HG03103 (cell line): ENCODE data around the gene TBC1D17.

ENCODE experiments used
- ATAC-seq: cut with Tn5 transposase; IDR thresholded peaks from one replicate; pipeline ENCODE4 v1.9.1; 2021; ENCODE audit warnings: low read depth; ENCODE audit not compliant: unreplicated experiment

The TBC1D17 gene

DNA sequence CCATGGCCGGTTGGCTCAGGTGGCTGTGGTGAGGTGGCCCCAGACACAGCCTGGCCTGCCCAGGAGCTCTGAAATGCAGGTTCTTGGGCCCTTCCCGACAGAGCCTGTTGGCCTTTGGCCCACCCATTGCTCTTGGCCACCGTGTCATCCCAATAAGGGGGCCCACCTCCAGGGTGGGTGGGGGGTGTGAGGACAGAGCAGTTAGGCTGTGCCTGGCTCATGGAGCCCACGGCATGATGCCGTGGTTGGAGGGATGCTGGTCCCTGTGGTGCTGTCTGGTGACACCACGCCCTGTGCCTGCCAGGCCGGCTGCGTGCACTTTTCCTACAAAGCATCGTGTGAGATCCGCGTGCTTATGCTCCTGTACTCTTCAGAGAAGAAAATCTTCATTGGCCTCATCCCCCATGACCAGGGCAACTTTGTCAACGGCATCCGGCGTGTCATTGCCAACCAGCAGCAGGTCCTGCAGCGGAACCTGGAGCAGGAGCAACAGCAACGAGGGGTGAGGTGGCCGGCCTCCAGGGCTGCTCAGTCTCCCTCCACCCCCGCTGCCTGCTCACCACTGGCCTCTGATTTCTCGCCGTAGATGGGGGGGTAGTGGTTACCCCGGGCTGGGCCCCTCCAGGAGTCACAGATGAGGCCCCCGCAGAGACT, 17.7 kb upstream of the TBC1D17 start:
- ATAC-seq, result no peak

- ATAC-seq, result no peak
Measured at GRCh38 chr19:49860336-49861102, 17.0 kb upstream of the TBC1D17 start.

DNA sequence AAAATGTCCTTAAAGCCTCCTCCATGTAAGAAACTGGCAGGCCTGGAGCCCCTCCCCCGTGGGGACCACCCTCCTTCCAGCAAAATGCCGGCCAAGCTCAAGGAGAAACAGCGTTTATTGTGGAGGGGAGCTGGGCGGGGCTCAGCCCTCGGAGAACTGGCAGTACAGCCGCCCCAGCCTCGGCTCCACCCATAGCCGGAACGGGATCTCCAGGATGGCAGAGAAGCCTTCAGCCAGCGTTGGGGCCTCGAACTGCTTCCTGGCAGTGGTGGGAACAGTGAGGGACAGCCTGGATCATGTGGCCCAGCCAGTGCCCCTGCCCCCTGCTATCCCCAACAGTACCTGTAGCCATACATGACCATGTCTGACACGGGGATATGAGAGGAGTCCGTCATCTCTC, 16.4 kb upstream of the TBC1D17 start:
- no peak for ATAC-seq

- no peak for ATAC-seq
Measured at GRCh38 chr19:49861541-49862378, 15.7 kb upstream of the TBC1D17 start.

DNA sequence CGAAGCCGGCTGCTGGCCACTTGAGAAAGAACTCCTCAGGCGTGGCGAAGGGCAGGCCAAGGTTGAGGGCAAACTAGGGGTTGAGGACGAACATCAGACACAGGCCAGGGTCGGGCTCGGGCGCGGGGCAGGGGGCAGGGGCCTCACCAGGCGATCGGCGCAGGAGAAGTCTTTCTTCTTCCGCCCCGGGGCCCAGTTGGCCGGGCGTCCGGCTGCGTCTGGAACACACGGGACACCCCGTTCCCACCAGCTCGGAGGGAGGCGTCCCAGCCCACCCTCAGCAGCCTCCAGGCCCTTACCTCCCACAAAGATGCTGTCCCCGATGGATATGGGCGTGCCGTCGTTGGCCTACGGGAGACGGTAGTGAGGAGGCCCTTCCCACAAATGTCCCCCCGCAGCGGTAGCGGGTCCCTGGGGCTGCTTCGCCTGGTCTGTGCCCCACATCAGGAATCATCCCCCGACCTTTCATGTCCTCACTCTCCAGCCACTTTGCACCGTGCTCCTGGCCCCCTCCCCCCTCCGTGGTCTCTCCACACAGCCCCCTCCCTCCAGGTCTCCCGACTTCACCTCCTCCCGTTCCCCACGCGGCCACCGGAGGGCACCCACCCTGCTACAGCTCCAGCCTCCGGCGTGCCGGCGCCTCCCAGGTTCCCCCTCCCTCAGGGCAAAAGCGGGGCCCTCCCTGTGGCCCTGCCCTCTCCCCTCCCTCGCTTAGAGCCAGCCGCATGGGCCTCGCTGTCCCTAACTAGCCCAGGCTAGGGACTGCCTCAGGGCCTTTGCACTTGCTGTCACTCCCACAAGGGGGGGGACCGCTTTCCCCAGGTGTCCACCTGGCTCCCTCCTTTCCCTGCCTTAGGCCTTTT, 14.9 kb upstream of the TBC1D17 start:
- no peak for ATAC-seq

DNA sequence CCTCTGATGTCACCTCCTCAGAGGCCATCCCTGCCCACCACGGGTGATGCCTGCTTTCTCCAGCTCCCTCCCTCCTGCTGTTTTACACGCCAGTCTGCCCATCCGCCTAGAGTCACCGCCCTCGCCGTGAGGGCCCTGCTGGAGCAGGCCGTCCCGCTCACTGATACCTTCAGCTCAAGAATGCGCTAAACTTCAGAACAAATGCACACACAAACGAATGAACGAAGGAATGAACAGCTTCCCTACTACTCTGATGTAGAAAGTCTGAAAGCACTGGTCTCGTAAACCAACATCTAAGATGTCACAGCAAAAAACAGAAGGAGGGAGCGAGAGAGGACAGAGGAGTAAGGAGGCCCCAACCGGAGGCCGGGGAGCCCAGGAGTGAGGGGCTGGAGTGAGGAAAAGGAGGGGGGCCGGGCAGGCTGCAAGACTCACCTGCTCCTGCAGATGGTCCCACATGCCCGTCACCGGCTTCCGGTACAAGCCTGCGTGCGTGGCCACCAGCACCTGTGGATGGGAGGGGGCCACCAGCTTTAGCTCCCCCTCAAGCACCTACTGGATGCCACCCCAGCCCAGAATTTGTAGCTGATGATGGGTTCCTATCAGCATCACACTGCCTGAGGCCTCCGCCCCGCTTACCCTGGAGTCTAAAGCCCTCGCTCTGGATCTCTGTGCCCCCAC, 14.1 kb upstream of the TBC1D17 start:
- no peak for ATAC-seq

DNA sequence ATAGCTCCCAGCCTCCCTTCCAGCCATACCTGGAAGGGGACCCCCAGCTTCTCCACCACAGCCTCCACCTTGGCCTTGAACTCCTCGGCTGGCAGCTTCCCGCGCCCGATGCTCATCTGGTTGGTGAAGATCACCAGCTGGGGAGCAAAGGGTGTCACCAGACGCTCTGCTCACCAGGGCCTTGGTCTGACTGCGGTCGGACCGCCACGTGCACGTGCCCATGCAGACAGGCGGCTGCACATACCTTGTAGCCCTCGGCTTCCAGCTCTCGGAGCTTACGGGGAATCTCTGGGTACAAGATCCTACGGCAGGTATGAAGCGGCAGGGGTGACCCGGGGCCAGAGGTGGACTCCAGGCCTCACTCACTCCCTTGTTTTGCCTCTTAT, 13.6 kb upstream of the TBC1D17 start:
- no peak for ATAC-seq

- no peak for ATAC-seq
Measured at GRCh38 chr19:49864890-49865289, 12.6 kb upstream of the TBC1D17 start.

- ATAC-seq, result no peak
Measured at GRCh38 chr19:49866933-49867782, 10.3 kb upstream of the TBC1D17 start, which contains the start of gene PNKP. Gene PNKP (minus strand): TSS chr19:49867576. CDS start chr19:49867204, 372 bp downstream.

GRCh38 chr19:49869009-49869483, 8.5 kb upstream of the TBC1D17 start:
- peak; percentile 1 for ATAC-seq

GRCh38 chr19:49869484-49870308, 7.8 kb upstream of the TBC1D17 start:
- ATAC-seq, result peak; percentile 49

GRCh38 chr19:49870309-49870901, 7.1 kb upstream of the TBC1D17 start:
- no peak for ATAC-seq

- ATAC-seq, result no peak
Measured at GRCh38 chr19:49871349-49871985, 6.0 kb upstream of the TBC1D17 start.

- no peak for ATAC-seq
Measured at GRCh38 chr19:49872245-49873128, 5.0 kb upstream of the TBC1D17 start.

DNA sequence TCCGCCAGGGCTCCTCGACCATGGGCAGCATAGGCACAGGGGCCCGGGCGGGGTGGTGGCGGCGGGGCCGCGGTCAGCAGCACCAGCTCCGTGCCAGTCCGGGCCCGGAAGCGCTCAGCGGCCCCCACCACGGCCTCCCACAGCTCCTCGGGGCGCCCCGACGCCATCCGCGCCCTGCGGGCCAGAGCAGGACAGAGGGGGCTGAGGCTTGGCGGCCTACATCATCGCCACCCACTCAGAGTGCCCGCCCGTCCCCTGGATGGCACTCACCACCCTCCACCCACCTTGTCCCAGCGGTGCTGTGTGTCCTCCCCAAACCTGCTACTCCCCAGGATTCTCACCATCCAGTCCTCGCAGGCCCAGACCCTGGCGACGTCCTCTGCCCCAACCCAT, 4.4 kb upstream of the TBC1D17 start:
- no peak for ATAC-seq

DNA sequence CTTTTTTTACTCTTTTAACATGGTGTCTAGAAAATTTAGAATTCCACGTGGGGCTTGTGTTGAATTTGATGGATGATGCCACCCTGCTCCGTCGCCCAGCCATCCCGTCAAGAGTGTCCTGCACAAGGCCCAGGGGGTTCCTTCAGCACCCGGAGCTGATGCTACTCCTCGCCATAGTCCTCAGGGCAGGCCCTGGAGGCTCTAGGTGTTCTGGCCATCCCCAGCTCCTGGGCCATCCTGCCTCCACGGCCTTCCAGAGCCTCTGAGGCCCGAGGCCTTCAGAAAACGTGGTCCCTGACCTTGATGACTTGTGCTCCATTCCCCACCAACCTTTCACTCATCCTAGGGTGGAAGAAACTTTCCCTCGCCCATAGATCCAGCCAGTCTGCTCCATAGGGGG, 3.7 kb upstream of the TBC1D17 start:
- ATAC-seq, result no peak
